Skeletal muscle cell (primary cell): ENCODE data around the gene ABI1.
"Not testable (repeated sequence)": the region's sequence is repeated elsewhere in the genome, so short reads cannot be mapped to it uniquely, and the experiment has no call there.

ENCODE experiments used
- DNase-seq: peaks from one replicate; pipeline ENCODE4 v3.0.0-alpha.2; 2010; ENCODE audit warnings: low read depth
- H3K4me3 ChIP-seq: 2 replicates; pipeline ENCODE4 v1.5.1; 2011; ENCODE audit warnings: low read depth, mild to moderate bottlenecking, control low read depth, low read length, moderate library complexity

ABI1 gene

DNA sequence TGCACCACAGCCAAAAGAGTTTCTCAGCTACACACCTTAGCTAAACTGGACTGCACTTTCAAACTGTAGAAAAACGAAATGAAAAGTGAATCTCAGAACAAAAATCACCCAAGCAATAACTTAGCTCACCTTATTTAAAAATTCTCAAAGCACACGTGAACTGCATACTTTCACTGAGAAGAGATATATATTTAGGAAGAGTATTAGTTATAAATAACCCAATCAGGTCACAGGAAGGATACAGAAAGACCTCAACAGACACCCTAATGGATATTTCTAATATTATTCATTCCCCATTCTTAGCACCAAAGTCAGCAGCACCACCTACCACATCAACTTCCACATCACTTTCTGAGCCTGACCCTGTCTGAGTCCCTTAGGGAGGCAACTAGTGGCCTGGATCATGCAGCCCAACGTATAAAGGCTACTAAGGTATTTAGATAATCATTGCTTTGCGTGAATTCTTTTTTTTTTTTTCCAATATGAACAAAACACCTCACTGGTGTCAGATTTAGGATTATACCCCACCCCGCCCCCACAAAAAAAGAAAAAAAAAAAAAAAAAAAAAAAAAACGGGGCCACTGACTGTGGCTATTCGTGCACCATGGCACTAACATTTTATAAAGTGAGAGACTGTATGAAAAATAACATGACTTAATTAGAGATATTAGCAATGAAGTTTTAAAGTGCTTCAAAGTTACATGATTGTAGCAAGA is 2.6 kb downstream of the ABI1 start:
- no peak overlapping the region for H3K4me3 ChIP-seq
- no peak for DNase-seq

DNA sequence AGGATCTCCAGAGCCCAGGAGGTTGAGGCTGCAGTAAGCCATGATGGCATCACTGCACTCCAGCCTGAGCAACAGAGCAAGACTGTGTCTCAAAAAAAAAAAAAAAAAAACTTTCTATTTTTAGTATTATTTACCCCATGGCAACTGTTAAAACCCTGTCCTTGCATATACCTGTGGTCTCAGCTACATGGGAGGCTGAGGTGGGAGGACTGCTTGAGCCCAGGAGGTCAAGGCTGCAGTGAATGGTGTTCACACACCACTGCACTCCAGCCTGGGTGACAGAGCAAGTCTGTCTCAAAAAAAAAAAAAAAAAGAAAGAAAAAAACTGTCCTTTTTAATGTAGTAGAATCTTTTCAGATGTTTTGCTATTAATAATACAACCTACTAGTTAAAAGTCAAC is 3.2 kb downstream of the ABI1 start:
- H3K4me3 ChIP-seq, DNase-seq: not testable (repeated sequence)

DNA sequence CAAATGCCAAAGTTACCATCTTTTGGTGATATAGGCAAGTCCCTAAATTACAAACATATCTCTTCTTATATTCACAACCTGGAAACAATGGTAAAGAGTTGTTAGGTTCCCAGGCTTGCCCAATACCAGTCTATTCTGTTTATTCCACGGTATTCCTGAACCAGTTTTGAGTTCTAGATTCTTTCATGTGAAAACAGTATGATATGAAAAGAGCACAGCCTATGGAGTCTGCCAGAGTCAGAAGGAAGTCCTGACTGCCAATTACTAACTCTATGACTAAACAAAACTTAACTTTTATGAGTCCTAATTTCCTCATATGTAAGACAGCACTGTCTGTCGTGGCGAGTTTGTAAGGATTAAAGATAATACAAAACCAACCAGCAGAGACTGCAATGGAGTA is 5.6 kb downstream of the ABI1 start:
- no peak for DNase-seq
- no peak overlapping the region for H3K4me3 ChIP-seq

DNA sequence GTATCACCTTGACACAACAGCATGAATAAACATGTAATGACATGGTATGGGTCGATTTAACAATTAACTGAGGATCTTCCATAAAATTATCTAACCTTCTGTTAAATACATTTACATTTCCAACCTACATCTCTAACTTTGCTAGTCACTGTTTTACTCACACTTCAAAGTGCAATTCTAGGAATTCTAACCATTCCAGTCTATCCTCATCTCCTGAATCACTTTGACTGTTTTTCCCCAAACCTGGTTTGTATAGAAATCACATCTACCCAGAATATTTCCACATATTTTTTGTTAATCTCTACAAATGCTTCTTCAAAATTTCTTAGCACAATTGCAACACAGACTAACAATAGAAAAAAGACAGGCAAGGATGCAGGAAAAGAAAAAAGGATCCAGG is 6.2 kb downstream of the ABI1 start:
- H3K4me3 ChIP-seq, result no peak overlapping the region
- no peak for DNase-seq

DNA sequence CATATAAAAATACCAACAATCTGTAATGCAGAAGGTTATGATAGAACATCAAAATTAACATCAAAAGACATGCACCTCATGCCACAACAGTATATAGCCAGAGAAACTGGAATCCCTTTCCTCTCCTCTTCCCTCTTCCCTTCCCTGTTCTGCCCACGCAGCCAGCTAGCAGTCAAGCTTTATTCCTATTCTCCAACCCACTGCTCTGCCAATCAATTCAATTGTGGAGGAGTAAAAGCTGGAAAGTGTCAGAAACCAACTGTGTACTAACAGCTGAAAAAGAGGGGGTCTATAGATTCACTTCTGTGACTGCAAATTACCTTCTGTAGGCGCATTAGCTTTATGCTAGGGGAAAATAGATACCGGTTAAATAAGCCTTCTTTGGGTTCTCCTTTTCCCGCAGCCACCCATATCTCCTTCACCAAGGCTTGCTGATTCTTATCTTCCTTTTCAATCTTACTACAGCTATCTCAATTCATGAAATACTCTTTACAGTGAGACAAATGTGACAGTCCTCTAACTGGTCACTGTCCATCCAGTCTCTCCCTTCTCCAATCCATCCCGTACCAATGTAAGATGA is 16.3 kb downstream of the ABI1 start:
- H3K4me3 ChIP-seq, result no peak overlapping the region
- no peak for DNase-seq

DNA sequence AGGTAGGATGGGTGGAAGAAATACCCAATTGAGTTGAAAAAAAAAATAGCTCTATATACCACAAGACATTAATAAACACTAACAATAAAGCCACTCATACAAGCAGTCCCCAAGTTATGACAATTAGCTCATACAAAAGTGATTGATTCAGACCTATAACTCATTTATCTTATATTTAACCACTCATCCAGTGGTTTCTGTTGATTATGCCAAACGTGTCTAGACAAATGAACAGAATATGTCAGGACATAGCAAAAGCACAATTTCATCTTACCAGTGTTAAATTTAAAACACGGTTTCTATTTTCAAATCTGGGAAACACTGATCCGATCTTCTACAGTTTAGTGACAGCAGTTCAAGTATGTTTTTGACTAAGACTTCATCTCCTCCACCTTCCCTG is 17.0 kb downstream of the ABI1 start:
- no peak for DNase-seq
- H3K4me3 ChIP-seq, result no peak overlapping the region

DNA sequence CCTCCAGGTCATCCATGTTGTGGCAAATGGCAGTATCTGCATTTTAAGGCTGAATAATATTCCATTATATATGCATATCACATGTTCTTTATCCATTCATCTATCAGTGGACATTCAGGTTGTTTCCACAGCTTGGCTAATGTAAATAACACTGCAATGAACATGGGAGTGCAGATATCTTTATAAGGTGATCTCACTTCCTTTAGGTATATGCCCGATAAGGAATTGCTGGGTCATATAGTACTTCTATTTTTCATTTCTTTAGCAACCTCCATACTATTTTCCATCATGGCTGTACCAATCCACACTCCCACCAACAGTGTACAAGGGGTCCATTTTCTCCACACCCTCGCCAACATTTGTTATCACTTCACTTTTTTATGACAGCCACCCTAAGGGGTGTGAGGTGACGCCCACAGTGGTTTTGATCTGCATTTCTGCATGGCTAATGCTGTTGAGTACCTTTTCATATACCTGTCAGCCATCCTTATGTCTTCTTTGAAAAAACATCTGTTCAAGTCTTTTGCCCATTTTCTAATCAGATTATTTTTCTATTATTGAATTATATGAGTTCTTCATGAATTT is 18.9 kb downstream of the ABI1 start:
- DNase-seq, result no peak
- no peak overlapping the region for H3K4me3 ChIP-seq

DNA sequence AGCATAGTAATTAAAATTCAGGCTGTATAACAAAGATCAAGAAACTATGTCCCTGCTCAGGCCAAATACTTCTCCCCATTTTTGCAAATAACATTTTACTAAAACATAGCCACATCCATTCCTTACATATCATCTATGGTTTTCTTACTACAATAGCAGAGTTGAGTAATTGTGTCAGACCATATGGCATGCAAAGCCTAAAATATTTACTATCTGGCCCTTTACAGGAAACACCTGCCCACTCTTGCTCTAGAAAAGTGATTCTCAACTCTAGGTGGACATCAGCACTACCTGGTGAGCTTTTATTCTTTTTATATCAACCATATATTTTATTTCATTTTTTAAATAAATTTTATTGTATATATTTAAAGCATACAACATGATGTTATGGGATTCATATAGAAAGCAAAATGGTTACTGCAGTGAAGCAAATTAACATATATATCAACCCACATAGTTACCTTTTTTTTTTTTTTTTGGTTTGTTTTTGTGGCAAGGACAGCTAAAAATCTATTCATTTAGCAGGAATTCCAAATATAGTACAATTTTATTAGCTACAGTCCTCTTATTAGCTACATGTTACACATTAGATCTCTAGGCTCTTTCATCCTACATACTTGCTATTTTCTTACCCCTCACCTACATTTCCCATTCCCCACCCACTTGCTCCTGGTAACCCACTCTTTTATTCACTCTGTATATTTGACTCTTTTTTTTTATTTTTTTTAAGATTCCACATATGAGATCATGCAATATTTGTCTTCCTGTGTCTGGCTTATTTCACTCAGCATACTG is 19.6 kb downstream of the ABI1 start:
- DNase-seq, result no peak

DNA sequence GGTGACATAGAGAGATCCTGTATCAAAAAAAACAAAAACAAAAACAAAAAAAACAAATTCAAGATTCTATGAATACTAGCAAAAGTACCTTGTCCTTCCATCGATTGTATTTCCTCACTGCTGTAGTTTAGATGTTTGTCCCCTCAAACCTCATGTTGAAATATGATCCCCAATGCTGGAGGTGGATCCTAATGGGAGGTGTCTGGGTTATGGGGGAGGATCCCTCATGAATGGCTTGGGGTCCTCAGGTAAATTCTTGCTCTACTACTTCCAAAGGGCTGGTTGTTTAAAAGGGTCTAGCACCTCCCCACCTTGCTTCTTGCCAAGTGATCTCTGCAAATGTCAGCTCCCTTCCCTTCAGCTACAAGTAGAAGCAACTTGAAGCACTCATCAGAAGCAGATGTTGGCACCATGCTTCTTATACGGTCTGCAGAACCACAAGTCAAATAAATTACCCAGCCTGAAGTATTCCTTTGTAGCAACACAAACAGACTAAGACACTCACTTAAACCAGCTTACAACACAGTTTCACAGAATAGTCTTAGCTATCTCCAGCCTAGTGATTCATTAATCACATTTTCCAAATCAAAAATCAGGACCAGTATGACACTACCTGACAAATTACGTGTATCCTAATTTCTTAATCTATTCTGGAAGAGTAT is 20.7 kb downstream of the ABI1 start:
- DNase-seq, result no peak
- H3K4me3 ChIP-seq, result no peak overlapping the region

More for the DNA sequence above, 19.6 kb downstream of the ABI1 start:
- no peak overlapping the region for H3K4me3 ChIP-seq

DNA sequence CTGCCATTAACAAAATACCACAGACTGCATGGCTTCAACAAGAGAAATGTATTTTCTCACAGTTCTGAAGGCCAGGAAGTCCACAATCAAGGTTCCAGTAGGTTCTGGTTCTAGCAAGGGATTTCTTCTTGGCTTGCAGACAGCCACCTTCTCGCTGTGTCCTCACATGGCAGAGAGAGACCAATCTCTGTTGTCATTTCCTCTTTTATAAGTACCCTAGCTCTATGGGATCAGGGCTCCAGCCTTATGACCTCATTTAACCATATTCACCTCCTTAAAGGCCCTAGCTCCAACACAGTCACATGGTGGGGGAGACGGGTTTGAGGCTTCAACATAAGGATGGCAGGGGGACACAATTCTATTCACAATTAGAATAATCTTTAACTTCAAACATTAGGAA is 23.6 kb downstream of the ABI1 start:
- H3K4me3 ChIP-seq, result no peak overlapping the region

DNA sequence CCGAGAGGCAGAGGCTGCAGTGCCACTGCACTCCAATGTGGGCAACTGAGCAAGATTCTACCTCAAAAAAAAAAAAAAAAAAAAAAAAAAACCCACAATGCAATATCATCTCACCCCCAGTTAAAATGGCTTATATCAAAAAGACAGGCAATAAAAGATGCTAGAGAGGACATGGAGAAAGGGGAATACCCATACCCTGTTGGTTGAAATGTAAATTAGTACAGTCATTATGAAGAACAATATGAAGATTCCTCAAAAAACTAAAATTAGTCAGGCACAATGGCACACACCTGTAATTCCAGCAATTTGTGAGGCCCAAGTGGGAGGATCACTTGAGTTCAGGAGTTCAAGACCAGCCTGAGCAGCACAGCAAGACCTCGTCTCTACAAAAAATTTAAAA is 25.7 kb downstream of the ABI1 start:
- no peak for DNase-seq
- no peak overlapping the region for H3K4me3 ChIP-seq

More for the DNA sequence above, 23.6 kb downstream of the ABI1 start:
- no peak for DNase-seq

DNA sequence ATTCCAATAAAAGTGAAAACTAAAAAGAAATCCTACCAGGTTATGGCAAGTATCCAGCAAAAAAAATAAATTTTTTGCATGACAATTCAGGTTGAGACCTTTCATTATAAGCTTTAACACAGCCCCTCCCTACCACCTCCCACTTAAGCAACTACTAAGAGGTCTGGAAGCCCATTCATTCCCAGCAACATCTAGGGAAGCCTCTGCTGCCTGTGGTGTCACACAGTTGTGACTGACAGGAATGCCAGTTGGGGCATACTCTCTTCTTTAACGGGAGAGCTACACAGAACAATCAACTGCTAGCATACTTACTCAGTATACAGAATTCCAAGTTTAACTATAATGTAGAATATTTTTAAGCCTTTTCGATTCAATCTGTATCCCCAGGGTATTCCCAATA is 27.8 kb downstream of the ABI1 start:
- no peak overlapping the region for H3K4me3 ChIP-seq
- DNase-seq, result no peak

DNA sequence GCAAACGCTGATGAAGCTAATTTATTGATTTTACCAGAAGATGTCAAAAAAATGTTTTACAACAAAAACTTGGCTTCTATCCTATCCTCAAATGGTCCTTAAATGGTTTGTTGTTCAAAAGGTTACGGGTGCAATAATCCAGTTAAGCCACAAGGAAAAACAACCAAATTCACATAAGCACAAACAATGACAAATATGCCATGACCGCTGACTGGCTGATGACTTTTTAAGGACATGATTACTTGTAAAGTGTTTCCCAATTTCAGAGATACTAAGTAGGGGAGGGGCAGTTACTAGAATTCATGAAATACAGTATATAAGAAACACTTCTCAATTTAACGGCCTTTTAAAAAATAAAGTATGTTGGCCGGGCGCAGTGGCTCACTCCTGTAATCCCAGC is 28.8 kb downstream of the ABI1 start:
- no peak for DNase-seq
- H3K4me3 ChIP-seq, result no peak overlapping the region

DNA sequence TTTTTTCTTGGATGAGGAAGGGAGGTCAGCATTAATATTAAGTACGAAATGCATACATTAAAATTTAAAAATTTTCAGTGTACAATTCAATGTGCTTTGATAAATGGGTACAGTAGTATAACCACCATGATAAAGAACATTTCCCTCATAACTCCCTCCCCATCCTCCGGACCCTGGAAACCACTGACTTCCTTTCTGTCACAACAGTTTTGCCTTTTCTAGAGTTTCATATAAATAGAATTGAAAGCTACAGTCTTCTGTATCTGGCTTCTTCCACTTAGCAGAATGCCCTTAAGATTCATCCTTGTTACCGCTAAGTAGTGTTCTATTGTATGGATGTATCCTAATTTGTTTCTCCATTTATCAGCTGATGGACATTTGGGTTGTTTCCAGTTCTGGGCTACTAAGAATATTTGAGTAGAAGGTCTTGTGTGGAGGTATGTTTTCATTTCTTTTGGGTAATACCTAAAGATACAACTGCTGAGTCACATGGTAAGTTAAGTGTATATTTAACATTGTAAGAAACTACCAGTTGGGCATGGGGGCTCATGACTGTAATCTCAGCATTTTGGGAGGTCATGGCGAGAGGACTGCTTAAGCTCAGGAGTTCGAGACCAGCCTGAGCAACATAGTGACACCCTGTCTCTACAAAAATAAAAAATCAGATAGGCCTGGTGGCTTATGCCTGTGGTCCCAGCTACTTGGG is 30.8 kb downstream of the ABI1 start:
- DNase-seq, result no peak
- no peak overlapping the region for H3K4me3 ChIP-seq

DNA sequence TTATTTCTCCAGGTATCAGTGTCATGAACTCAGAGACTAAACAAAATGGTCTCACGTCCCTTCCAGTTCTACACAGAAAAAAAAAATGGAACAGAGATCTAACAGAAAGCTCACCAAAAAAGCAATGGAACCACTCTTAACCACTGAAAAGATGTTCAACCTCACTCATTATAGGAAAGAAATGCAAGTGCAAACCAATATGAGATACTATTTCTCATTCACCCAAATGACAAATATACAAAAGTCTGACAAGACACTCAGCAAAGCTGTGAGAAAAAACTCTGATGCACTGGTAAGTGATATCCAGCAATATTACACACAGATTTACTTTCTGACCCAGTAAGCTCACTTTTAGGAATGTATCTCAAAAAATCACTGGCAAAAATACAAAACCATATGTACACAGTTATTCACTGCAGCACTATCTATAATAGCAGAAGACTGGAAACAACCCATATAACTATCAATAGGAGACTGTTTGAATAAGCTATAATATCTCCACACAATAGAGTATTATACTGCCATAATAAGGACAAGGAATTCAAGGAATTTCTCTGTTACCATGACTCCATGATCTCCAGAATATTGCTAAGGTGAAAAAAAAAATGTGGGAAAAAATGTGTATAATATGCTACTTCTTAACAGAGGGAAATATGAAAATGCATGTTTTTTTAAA is 36.6 kb downstream of the ABI1 start:
- no peak overlapping the region for H3K4me3 ChIP-seq
- DNase-seq, result no peak

DNA sequence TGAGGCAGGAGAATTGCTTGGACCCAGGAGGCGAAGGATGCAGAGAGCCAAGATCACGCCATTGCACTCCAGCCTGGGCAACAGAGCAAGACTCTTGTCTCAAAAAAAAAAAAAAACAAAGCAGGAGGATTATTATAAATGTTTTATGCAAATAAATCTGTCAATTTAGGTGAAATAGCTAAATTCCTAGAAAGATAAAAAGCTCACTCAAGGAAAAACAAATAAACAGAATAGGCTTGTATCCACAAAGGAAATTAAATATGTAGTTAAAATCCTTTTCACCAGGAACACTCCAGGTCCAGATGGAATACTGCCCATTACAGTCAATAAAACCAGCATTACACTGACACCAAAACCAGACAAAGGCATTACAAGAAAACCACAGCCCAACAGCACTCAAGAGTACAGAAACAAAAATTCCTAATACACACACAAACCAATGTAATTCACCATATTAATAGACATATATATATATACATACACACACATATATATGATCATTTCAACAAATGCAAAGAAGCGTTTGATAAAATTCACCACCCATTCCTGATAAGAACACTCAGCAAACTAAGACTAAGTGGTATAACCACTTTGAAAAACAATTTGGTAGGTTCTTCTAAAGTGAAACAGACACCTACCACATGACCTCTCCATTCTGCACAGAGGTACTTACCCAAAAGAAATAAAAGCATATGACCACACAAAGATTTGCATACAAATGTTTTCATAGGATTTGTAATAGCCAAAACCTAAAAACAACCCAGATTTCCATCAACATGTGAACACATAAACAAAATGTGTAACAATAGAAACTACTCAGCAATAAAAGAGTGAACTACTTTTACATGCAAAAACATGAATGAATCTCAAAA is 38.8 kb downstream of the ABI1 start:
- H3K4me3 ChIP-seq, result no peak overlapping the region
- DNase-seq, result no peak

DNA sequence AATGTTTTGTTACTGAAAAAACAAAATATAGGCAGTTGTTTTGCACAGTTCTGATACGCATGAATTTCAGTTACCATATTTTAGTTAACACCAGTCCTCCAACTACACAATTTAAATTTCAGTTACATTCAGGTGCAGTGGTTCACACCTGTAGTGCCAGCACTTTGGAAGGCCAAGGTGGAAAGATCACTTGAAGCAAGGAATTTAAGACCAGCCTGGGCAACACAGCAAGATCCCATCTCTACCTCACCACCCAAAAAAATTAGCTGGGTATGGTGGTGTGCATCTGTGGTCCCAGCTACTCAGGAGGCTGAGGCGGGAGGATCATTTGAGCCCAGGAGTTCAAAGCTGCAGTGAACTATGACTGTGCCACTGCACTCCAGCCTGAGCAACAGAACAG is 45.3 kb downstream of the ABI1 start:
- no peak overlapping the region for H3K4me3 ChIP-seq
- DNase-seq, result no peak

DNA sequence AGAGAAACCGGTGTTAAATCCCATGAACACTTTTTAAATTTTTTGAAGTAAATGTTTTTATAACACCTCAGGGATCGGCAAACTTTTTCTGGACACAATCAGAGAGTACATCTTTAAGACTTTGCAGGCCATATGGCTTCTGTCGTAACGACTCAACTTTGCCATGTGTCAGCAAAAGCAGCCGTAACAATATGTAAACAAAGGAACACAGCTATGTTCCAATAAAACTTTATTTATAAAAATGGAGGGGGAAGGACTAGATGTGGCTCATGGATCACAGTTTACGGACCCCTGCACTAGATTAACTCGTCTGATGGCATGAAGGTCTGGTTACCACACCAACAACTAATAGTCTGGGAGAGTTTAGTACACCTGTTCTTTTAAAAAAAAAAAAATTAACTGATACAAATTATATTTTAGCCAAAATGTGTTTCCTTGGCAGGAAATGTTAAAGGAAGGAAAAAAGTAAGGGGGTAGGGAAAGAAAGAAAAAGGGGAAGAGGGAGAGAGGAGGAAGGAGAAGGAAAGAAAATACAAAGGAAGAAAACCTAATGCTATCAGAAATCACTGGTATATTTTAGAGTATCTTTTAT is 50.2 kb downstream of the ABI1 start:
- DNase-seq, result no peak
- H3K4me3 ChIP-seq, result no peak overlapping the region
